Mammary microvascular endothelial cell (primary cell): Measurements from ENCODE around the gene APELA. TPM values are rescaled to one million over a fixed set of nuclear protein-coding genes. Genes with fewer than 3 reads are reported as not detected.

Experiments used
- total RNA-seq: library from RNA; depleted of rRNA; stranded (reverse); fragments of >200 nt; gene quantifications from 2 replicates; pipeline ENCODE4 v1.2.3, GENCODE V29; 2015

APELA gene
- not detected in 2 replicates for total RNA-seq

GRCh38 chr4:164876700-164877324 is at the start of gene APELA:
APELA (plus strand) TSS chr4:164877178; CDS start chr4:164877332, 154 bp downstream.

Other genes starting within 250 kb of the APELA start
- not detected in 2 replicates for gene SMIM31, start 123.0 kb upstream of the APELA start, total RNA-seq
- not detected in 2 replicates for gene TRIM61, start 100.5 kb downstream of the APELA start, total RNA-seq
- gene TRIM60, start 154.8 kb downstream of the APELA start, total RNA-seq, result not detected in 2 replicates
- gene TRIM75, start 176.7 kb downstream of the APELA start, total RNA-seq, result not detected in 2 replicates
- 16.3 and 16.7 TPM in 2 replicates for gene TMEM192, start 235.7 kb downstream of the APELA start, total RNA-seq